Mucosa of descending colon (tissue), 3 donors: ENCODE results near the gene NAIF1. TPM values are rescaled to one million over a fixed set of nuclear protein-coding genes. Genes with fewer than 3 reads are reported as not detected.

Experiments
- ATAC-seq: fragments of 200-7000 bp; cut with Tn5 transposase; one replicate; pipeline ENCODE4 v1.9.1; 2020; ENCODE audit warnings: mild to moderate bottlenecking, moderate library complexity
- DNase-seq, 3 donors: peaks; one replicate each; pipeline ENCODE4 v3.0.0-alpha.2; 2020
- H3K36me3 ChIP-seq: fragments of 200-600 bp; one replicate; pipeline ENCODE4 v1.8.0; 2021; ENCODE audit warnings: low read depth, mild to moderate bottlenecking
- H3K4me1 ChIP-seq: fragments of 200-600 bp; one replicate; pipeline ENCODE4 v1.8.0; 2021; ENCODE audit warnings: low read depth, mild to moderate bottlenecking
- H3K4me3 ChIP-seq: fragments of 200-600 bp; one replicate; pipeline ENCODE4 v1.8.0; 2021; ENCODE audit warnings: mild to moderate bottlenecking
- H3K9me3 ChIP-seq: fragments of 200-600 bp; one replicate; pipeline ENCODE4 v1.8.0; 2021; ENCODE audit warnings: mild to moderate bottlenecking
- intact Hi-C, 2 donors: fragments of 100-400 bp; cut with DNase I in 1 of 2; cut with micrococcal nuclease in 1 of 2; formaldehyde crosslinking; loops; one replicate each; pipeline versions ENCODE4 v1.11.0 to v1.11.1; 2022; cut with DNase I, micrococcal nuclease
- total RNA-seq, 3 donors: library from RNA; stranded (reverse); fragmentation: NEBNext Ultra II Directional in 2 of 3; extraction: Animal tissue kit (Norgen Biotek cat#: 25700) in 2 of 3; gene quantifications; one replicate each; pipeline versions ENCODE4 v1.2.1 to v1.2.4, GENCODE V29; 2021 to 2023
- TF ChIP-seq, protein P1 (sequence below): fragments of 200-600 bp; IDR thresholded peaks from one replicate; pipeline ENCODE4 v1.8.0; 2022; ENCODE audit warnings: antibody characterized with exemption, mild to moderate bottlenecking
- donor health status: DM: no; HTN: no; CAD: no; lungs with moderate emphysema.
- donor health status: DM: no; HTN: no; CAD: no.
- donor health status: DM: no; HTN: yes; CAD: no.

NAIF1 gene
- total RNA-seq, 3 donors from 2014 or later, result 10.4 to 12.6 (median 11.9) TPM

DNA sequence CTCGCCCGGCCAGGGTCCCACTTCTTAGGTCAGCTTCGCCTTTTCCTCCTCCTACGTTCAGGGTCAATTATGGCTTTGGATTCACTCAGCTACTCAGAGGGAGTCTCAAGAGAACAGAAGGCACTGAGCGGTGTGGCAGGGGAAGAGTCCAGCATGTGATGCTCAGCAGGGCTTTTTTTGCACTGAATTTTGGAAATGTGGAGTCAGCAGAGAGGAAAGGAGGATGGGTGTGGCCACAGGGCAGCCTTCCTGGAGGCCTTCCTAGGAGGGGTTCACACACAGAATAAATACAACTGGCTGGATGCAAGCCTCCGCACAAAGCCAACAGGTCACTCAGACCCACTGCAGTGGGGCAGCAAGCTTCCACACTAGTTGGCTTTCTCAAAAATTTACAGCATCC lies 4.8 kb downstream of the NAIF1 start:
- intact Hi-C loops, result loop anchor here in 1 of 2 donors (10.0 kb wide), 1 partner anchor 53 kb away; no protein-coding TSS in a partner anchor
- peaks cover 66% of the 10 kb centered on the region for H3K4me1 ChIP-seq
- H3K4me3 ChIP-seq, result no peak overlapping the region
- no peak for DNase-seq
- no peaks in the 10 kb centered on the region for H3K36me3 ChIP-seq
- TF ChIP-seq, protein P1, sequence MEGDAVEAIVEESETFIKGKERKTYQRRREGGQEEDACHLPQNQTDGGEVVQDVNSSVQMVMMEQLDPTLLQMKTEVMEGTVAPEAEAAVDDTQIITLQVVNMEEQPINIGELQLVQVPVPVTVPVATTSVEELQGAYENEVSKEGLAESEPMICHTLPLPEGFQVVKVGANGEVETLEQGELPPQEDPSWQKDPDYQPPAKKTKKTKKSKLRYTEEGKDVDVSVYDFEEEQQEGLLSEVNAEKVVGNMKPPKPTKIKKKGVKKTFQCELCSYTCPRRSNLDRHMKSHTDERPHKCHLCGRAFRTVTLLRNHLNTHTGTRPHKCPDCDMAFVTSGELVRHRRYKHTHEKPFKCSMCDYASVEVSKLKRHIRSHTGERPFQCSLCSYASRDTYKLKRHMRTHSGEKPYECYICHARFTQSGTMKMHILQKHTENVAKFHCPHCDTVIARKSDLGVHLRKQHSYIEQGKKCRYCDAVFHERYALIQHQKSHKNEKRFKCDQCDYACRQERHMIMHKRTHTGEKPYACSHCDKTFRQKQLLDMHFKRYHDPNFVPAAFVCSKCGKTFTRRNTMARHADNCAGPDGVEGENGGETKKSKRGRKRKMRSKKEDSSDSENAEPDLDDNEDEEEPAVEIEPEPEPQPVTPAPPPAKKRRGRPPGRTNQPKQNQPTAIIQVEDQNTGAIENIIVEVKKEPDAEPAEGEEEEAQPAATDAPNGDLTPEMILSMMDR, result no peak
- ATAC-seq, result no peak
- no peaks in the 10 kb centered on the region for H3K9me3 ChIP-seq

DNA sequence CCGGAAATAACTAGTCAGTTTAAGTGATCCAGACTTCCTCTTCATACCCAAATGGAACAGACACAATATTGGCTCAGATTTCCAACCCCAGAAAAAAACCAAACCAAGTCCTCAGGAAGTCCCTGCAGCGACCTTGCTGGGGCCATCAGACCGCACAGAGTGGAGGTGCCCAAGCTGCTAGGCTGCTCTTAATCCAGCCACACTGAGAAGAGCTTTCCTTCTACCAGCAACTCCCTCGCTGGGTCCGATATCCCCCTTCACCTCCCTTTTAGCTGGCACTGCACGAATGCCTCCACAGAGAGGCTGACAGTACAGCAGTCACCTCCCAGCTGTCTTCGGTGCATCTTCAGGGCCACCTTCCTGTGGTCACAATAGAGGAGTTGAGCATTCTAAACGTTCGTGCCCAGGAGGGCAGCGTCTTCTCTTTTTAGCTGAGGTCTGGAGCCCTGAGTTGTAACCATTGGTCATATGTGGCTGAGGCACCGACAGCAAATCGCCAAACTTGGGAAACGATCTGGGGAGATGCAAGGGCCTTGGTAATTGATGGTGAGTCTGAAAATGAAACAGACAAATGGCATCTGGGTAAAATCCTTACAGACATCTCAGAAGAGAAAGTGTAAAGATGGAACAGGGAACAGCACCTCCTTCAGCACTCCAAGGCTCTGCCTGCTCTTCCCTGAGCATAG lies 5.7 kb downstream of the NAIF1 start:
- DNase-seq, result no peak
- peak; percentile 14 for ATAC-seq
- TF ChIP-seq, protein P1, result no peak
- intact Hi-C loops, result loop anchor here in 1 of 2 donors (10.0 kb wide), 1 partner anchor 53 kb away; no protein-coding TSS in a partner anchor
- Histone ChIP-seq H3K4me3 (no peak overlapping the region), H3K9me3 (no peaks in the 10 kb centered on the region), H3K36me3 (no peaks in the 10 kb centered on the region), H3K4me1 (peaks cover 68% of the 10 kb centered on the region)

DNA sequence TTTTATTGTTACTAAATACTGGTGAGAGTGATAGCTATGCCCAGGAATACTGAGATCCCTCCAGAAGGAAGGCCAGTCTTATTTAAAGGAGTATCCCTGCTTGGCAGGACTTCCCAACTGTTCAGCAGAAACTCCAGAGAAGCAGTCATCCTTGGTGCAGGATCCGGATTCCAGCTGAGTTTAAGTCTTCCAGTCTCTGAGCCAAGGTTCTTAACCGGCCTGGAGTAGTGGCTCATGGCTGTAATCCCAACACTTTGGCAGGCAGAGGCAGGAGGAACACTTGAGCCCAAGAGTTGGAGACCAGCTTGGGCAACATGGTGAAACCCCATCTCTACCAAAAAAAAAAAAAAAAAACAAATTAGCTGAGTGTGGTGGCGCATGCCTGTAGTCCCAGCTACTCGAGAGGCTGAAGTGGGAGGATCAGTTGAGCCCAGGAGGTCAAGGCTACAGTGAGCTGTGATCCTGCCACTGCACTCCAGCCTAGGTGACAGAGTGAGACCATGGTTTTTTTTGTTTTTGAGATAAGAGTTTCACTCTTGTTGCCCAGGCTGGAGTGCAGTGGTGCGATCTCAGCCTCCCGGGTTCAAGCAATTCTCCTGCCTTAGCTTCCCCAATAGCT lies 7.6 kb downstream of the NAIF1 start:
- TF ChIP-seq, protein P1, result no peak
- peak; percentile 49 for ATAC-seq
- Histone ChIP-seq H3K9me3 (no peaks in the 10 kb centered on the region), H3K4me3 (no peak overlapping the region), H3K36me3 (no peaks in the 10 kb centered on the region), H3K4me1 (peaks cover 65% of the 10 kb centered on the region)
- no peak for DNase-seq
- intact Hi-C loops, result no loop called here

DNA sequence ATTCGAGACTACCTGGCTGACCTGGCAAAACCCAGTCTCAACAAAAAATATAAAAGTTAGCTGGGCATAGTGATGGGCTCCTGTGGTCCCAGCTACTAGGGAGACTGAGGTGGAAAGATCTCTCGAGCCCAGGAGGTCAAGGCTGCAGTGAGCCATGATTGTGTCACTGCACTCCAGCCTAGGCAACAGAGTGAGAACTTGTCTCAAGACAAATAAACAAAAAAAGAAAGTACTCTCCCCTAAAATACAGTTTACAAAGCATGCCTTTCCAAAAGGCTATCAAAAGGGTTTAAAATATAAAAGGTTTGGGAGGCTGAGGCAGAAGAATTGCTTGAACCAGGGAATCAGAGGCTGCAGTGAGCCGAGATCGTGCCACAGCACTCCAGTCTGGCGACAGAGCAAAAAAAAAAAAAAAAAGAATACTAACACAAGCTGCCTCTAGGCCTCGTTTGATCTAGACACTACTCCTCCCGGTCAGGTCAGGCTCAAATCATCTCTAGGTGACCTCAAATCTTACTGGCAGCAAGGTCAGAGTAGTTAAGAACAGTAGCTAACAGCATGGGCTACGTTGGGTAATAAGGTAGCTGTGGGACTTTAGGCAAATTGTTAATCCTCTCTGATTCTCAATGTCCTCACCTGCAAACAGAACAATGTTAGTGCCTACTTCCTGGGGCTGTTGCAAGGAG lies 9.3 kb downstream of the NAIF1 start:
- DNase-seq (no peak), ATAC-seq (no peak)
- H3K36me3 ChIP-seq, result no peaks in the 10 kb centered on the region
- peaks cover 65% of the 10 kb centered on the region for H3K4me1 ChIP-seq
- intact Hi-C loops, result no loop called here
- TF ChIP-seq, protein P1, result no peak
- peak overlapping the region; percentile 9 for H3K4me3 ChIP-seq
- no peaks in the 10 kb centered on the region for H3K9me3 ChIP-seq

DNA sequence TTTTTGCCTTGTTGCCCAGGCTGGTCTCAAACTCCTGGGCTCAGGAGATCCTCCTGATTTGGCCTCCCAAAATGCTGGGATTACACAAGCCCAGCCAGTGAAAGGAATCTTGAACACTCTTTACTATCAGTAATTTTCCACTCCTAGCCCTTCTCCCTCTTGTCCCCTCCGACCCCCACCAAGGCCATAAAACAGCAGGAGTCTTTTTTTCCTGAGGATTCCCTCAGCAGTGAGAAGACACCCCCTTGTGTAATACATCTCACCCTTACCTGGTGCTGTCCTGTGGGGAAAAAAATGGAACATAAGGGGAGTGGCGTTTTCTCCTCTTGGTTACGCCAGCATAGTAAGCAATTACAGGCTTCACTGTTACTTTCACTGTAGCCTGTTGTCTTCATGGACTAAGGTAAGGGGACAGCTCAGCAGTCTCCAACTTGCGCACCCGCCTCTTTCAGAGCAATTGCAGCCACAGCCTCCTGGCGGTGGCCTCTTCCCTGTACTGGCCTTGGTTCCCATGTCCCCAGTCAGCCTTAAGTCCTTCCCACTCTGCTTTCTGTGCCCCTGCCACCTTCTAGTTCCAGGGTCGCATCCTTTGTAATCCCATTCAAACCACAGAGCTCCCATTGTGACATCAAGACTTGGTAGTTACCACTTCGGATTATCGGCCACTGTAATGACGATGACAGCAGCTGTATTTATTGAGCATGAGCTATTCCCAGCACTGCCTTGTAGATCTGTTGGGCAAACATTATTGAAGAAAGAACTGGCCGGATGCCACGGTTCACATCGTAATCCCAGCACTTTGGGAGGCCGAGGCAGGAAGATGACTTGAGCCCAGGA lies 10.0 kb downstream of the NAIF1 start:
- H3K36me3 ChIP-seq, result no peaks in the 10 kb centered on the region
- TF ChIP-seq, protein P1, result no peak
- H3K9me3 ChIP-seq, result no peaks in the 10 kb centered on the region
- no peak overlapping the region for H3K4me3 ChIP-seq
- ATAC-seq, result peak; percentile 71
- DNase-seq, result peak in 2 of 3 donors; percentile 67 to 82
- intact Hi-C loops, result no loop called here
- H3K4me1 ChIP-seq, result peaks cover 64% of the 10 kb centered on the region
